GM21529 (cell line): ENCODE measurements around the gene ZNF224.
A peak's percentile ranks its signal among the peaks of the same experiment; 100 is the strongest.

Source experiments
- ATAC-seq: cut with Tn5 transposase; IDR thresholded peaks from one replicate; pipeline ENCODE4 v1.9.1; 2021; ENCODE audit not compliant: unreplicated experiment

The ZNF224 gene

DNA sequence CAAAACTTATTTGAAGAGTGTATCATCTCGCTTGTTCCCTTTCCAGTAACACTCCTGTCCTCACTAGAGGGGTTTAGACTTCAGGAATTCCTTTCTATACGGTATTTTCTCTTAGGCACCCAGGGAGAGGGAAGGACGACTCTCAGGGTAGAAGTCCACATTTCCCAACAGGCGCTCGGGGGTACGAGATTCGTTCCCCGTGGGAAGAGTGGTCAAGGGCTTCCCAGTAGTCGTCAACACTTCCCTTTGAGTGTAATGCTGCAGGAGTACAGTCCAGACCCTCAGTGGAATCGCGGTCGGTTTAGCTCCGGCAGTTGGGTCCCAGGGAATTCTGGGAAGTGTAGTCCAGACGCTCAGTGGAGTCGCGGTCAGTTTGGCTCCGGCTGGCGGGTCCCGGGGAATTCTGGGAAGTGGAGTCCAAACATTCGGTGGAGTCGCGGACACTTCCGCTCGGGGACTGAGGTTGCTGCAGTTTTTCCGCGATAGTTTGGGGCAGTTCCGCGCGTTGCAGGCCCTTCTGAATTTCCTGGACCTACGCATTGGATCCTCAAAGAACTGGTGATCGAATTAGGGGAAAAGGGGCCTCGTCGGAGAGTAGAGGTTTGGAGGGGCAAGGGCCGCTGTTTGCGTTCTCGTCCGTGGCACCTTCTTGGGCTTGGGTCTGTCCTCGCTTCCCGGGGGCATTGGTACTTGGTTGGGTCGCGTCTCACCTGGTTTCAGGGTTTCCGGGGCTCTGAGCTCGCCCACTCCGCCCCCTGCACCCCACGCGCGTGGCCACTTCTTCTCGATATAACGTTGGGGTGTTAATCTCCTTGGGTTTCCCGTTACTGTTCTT is at the start of gene ZNF224:
Gene ZNF224 (plus strand): TSS at position 431 of the 835 bp plus-strand sequence. CDS start 3,513 bp downstream, outside the sequence.
- peak; percentile 85 for ATAC-seq

DNA sequence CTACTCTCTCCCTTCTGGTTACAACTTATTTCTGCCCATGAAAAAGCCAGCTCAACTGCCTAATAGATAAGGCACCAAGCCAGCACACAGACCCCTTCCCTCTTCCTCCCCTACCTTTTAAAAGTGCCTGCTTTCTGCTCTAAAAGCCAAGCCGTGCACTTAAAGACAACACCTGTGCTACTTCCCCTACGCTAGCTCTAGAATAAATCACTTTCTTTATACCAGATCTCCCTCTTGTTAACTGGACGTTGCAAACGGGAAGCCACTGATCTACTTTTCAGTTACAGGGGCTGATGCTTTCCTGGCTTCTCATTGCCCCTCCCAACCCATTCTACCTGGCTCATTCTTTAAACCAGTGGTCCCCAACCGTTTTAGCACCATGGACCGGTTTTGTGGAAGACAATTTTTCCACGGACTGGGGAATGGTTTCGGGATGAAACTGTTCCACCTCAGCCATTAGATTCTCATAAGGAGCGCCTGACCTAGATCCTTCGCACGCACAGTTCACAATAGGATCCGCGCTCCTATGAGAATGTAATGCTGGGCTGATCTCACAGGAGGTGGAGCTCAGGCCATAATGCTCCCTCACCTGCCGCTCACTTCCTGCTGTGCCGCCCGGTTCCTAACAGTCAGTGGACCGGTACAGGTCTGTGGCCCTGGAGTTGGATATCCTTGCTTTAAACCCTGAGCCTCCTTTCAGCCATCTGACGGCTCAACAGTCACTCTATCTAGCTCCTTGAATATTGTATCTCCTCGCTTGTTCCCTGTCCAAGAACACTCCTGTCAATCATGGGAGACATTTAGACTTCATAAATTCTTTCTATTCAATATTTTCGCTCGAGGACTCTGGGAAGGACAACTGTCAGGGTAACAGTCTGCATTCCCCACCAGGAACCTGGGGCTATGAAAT is 43.2 kb upstream of the ZNF224 start:
- no peak for ATAC-seq

DNA sequence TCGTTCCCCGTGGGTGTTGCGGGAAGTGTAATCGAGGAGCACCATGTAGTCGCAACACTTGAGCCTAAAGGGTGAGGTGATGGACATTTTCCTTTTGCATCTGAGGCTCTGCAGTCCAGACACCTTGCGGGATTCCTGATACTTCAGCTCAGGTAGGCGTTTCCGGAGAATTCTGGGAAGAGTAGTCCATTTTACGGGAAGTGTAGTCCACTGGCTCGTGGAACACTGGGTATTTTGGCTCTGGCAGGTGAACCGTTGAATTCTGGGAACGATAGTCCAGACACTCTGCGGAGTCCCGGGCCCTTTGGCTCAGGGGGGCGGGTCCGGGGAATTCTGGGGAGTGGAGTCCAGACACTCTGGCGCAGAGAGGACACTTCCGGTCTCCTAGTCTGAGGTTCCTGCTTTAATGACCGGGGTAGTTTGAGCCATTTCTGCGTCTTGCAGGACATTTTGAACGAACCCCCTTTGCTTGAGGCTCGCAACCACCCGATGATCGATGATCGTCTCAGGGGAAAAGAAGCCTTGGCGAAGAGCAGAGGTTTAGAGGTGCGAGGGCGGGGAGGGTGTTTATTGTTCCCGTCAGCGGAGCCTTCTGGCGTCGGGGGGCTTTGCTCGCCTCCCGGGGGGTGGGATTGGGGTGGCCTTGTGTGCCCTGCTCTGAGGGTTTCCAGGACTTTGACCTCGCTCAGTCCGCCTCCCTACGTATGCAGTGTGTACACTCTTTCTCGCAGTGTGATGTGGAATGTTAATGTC is 42.3 kb upstream of the ZNF224 start, which contains the start of gene ZNF223:
Gene ZNF223 (plus strand): TSS at position 387 of the 753 bp plus-strand sequence. CDS start 3,141 bp downstream, outside the sequence.
- ATAC-seq, result no peak

DNA sequence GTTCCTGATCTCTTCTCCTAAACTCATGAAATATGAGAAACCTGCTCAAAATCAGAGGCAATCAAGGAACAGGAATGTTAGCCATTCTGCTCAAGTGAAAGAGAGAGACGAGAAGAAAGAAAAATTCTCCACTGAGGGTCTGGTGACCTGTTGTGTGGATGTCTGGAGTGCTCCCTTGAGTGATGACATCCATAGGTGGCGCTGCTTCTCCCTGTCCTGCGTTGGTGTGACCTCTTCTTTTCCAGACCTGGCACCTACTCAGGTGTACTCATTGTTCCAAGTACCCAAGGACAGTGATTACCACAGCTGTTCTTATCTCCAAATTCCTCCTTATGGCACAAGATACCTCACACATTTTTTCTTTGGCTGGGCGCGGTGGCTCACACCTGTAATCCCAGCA is 38.3 kb upstream of the ZNF224 start:
- no peak for ATAC-seq

DNA sequence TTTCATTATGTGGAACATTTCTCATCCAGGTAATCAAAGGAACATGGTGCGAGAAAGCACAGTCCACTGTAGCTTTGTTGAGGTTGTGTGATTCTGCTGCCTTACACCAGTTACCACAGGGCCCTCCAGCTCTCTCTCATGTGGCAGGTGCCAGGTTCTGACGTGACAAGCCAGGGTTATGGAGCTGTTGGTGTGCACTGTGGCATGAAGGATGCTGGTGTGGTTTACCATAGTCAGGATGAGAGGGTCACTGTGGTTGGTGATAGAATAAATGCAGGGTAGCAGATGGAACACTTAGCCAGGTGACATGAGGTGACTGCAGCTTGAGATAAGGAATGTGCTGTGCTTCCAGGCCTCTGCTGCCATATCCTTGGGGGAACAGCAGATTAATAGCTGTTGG is 34.9 kb upstream of the ZNF224 start:
- ATAC-seq, result no peak

DNA sequence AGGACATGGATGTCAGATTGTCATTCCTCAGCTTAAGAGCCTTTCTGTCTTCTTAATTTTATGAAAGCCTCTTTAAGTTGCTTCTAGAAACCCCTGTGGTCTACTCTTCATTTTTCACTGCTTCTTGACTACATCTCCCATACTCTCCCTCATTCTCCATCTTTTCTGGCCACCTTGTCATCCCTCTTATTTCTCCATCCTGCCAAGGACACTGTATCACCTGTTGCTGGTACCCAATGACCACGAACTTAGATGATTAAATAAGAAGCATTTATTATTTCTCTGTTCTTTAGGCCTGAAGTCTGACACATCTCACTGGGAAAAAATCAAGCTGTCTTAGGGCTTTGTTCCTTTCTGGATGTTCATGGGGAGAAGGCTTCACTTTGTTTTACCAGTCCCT is 33.1 kb upstream of the ZNF224 start:
- no peak for ATAC-seq

DNA sequence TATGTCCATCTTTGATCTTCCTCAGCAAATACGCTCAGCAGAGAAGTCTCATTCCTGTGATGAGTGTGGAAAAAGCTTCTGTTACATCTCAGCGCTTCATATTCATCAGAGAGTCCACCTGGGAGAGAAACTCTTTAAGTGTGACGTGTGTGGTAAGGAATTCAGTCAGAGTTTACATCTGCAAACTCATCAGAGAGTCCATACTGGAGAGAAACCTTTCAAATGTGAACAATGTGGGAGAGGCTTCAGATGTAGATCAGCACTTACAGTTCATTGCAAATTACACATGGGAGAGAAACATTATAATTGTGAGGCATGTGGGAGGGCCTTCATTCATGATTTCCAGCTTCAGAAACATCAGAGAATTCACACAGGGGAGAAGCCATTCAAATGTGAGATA is 27.9 kb upstream of the ZNF224 start:
- ATAC-seq, result no peak

DNA sequence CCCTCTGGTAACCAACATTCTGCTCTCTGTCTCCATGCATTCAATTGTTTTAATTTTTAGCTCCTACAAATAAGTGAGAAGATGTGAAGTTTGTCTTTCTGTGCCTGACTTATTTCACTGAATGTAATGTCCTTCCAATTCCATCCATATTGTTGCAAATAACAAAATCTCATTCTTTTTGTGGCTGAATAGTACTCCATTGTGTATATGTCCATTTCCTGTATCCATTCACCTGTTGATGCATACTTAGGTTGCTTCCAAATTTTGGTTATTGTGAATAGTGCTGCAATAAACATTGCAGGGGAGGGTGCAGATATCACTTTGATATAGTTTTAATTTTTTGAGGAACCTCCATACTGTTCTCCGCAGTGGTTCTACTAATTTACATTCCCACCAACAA is 24.7 kb upstream of the ZNF224 start:
- no peak for ATAC-seq

DNA sequence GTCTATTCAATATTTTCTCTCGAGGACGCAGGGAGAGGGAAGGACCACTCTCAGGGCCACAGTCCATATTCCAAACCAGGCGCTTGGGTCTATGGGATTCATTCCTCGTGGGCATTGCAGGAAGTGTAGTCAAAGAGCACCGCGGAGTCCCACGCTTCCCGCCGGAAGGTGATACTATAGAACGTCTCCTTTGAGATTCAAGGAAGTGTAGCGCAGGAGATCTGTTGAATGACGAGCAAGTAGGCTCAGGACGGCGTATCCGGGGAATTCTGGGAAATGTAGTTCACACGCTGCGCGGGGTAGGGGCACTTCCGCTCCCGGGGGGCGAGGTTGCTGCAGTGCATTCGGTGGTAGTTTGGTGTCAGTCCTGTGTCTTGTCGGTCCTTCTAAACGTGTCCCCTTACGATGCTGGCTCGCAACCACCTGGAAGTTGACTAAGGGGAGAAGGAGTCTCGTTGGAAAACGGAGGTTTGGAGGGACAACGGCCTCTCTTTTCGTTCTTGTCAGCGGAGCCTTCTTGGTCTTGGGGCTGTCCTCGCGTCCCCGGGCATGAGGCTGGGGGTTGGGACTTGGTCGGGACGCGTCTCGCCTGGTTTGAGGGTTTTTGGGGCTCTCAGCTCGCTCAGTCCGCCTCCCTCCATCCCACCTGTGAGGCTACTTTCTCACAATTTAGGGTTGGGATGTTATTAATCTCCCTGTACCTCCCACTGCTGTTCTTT is 22.2 kb upstream of the ZNF224 start, which contains the start of gene ZNF284:
Gene ZNF284 (plus strand): TSS at position 336 of the 719 bp plus-strand sequence. CDS start 4,231 bp downstream, outside the sequence.
- ATAC-seq, result peak; percentile 97

DNA sequence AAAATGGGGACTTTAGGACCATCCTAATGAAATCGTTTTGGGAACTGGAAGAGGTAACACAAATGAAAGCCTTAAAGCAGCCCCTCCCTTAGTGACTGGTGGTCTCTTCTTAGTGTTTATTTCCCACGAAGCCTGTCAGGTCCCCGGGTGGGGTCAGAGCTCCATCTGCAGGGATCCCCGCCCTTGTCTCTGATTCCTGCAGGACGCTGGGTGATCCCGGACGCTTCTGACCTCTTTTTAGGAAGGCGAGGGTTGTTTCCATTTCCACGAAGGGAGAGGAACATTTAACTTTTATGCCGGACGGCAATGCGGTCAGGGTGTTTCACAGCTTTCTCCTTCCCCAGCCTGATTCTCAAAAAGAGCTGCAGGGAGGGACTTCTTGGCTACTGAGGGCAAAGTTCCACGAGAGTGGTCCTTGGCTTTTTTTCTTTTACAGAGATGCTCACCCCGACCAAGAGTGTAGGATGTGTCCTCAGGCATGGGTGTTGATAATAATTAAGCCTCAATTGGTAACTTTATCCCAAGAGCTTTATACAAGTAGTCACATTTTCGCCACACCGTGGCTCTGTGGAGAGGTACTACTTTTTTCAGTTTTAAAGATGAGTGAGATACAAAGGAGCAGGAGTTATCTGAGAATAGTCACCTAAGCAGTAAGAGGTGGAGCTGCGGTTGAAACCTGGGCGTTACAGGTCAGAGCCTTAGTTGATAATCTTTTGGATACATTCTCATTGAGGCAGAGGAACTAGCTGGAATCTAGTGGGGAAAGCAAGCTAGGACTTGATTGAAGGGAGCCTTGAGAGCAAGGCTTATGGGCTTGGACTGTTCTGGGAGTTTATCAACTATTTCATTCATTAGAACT is 21.4 kb upstream of the ZNF224 start:
- ATAC-seq, result no peak

DNA sequence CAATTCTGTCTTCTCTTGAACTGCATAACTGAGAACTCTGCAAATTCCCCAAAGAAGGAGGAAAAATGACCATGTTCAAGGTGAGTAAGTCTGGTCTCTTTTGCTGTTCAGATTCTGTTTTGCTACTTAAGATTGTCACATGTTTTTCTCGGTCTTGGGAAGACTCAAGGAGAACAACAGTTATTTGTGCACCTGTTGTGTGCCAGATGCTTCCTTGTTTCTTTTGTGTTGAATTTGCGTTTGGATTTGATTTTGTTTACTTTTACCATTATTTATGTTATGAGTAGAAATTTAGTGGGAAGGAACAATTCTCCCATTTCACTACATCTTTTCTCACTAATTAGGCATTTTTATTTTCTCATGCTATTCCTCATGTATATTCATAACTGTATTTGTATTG is 17.8 kb upstream of the ZNF224 start:
- ATAC-seq, result no peak

DNA sequence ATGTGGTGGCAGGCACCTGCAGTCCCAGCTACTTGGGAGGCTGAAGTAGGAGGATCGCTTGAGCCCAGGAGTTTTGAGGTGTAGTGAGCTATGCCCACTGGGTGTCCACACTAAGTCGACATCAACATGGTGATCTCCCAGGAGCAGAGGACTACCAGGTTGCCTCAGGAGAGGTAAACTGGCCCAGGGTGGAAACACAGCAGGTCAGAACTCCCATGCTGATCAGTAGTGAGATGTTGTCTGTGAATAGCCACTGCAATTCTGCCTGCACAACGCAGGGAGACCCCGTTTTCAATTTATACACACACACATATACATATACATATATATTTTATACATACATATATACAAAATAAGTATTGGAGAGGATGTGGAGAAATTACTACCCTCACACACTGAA is 2.1 kb upstream of the ZNF224 start:
- ATAC-seq, result no peak

DNA sequence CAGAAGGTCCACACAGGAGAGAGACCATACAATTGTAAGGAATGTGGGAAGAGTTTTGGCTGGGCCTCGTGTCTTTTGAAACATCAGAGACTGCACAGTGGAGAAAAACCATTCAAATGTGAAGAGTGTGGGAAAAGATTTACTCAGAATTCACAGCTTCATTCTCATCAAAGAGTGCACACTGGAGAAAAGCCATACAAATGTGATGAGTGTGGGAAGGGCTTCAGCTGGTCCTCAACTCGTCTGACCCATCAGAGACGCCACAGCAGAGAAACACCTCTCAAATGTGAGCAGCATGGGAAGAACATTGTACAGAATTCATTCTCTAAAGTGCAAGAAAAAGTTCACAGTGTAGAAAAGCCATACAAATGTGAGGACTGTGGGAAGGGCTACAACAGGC is 13.6 kb downstream of the ZNF224 start:
- no peak for ATAC-seq

DNA sequence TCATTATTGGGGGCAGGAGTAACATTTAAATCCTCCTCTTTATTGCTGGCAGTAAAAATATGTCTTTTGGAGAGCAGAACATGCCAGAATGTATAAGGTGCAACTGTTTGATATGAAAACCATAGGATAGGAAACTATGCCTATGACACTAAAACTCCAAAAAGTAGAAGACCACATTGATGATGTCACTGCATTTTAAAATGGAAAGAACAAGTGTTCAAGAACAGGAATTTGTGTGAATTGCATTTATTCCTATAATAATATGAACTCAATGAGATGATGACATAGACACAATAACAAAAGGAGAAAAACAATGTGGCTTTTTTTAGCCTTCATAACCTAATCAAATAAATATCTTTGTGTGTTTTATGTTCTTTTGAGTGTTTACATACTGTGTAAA is 15.3 kb downstream of the ZNF224 start:
- ATAC-seq, result no peak

DNA sequence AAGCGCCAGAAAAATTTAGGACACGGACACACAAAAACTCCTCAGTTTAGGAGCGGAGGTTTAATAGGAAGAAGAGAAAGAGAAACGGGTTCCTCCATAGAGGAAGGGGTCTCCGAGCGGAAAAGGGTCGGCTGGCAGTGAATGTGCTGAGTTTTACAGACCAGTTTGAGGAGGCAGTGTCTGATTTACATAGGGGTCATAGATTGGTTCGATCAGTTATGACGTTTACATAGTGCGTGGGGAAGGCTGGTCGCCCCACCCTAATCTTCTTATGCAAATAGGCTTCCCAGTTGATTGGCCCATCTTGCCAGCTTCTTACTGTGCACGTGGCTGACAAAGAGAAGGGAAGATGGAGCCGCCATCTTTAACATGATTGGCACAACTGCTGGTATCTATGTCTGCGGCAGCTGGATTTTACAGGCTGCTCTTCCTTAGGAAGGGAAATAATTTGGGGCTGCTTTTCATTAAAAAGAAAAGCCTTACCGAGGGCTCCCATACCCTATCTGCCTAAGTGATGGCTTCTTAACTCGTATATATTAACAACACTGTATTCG is 17.8 kb downstream of the ZNF224 start:
- no peak for ATAC-seq

DNA sequence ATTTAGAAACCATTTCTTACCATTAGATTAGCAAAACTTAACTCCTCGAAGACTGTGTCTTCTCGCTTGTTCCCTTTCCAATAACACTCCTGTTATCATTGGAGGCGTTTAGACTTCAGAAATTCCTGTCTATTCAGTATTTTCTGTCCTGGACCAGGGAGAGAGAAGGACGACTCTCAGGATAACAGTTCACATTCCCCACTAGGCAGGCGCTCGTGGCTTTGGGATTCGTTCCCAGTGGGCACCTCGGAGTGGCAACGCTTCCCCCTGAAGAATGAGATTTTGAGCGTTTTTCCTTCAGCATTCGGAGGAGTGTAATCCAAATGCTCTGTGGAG is 18.6 kb downstream of the ZNF224 start:
- ATAC-seq, result peak; percentile 15

DNA sequence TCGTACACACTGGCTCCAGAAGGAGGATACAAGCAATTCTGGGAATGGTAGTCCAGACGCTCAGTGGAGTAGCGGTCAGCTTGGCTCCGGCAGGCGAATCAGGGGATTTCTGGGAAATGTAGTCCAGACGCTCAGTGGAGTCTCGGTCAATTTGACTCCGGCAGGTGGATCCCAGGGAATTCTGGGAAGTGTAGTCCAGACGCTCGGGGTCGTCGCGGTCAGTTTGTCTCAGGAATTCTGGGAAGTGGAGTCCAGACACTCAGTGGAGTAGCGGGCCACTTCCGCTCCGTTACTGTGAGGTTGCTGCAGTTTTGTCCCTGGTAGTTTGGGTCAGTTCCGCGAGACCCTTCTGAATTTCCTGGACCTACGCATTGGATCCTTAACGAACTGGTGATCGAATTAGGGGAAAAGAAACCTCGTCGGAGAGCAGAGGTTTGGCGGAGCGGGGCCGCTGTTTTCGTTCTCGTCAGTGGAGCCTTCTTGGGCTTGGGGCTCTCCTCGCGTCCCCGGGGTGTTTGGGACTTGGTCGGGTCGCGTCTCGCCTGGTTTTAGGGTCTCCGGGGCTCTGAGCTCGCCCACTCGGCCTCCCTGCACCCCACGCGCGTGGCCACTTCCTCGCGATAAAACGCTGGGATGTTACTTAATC is 19.1 kb downstream of the ZNF224 start, which contains the start of gene ZNF225:
Gene ZNF225 (plus strand): TSS at position 262 of the 646 bp plus-strand sequence. CDS start 2,429 bp downstream, outside the sequence.
- peak; percentile 88 for ATAC-seq

DNA sequence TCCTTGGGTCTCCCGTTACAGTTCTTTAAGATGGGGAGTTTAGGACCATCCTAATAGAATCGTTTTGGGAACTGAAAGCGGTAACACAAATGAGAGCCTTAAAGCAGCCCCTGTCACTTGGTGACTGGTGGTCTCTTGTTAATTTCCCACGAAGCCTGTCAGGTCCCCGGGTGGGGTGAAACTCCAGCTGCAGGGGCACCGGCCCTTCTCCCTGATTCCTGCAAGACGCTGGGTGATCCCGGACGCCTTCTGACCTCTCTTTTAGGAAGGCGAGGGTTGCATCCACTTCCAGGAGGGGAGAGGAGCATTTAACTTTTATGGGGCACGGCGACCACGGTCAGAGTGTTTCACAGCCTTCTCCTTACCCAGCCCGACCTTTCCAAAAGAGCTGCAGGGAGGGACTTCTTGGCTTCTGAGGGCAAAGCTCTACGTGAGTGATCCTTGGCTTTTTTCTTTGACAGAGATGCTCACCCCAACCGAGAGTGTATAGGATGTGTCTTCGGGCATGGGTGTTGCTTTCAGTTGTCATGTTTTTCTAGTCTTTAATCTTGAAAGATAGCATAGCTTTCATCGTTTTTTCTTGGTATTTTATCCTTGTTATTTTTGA is 19.7 kb downstream of the ZNF224 start:
- no peak for ATAC-seq
